HUES6 (cell line): ENCODE results near the gene KPNA2.
"Not testable (repeated sequence)": the region's sequence is repeated elsewhere in the genome, so short reads cannot be mapped to it uniquely, and the experiment has no call there.

Experiments
- H3K27ac ChIP-seq: 2 replicates; pipeline ENCODE4 v1.7.0; 2013; ENCODE audit warnings: low read depth, mild to moderate bottlenecking, low read length, inconsistent platforms
- H3K27me3 ChIP-seq: 2 replicates; pipeline ENCODE4 v1.6.1; 2013; ENCODE audit warnings: low read length; ENCODE audit not compliant: control insufficient read depth, insufficient read depth
- H3K36me3 ChIP-seq: 2 replicates; pipeline ENCODE4 v1.6.1; 2013; ENCODE audit warnings: low read length; ENCODE audit not compliant: control insufficient read depth, insufficient read depth
- H3K4me1 ChIP-seq: 2 replicates; pipeline ENCODE4 v1.6.1; 2013; ENCODE audit warnings: low read length; ENCODE audit not compliant: control insufficient read depth, insufficient read depth
- H3K4me3 ChIP-seq: 2 replicates; pipeline ENCODE4 v1.5.1; 2013; ENCODE audit warnings: low read depth, low read length
- H3K9ac ChIP-seq: one replicate; pipeline ENCODE4 v1.6.1; 2013; ENCODE audit warnings: mild to moderate bottlenecking, low read length
- H3K9me3 ChIP-seq: 2 replicates; pipeline ENCODE4 v1.6.1; 2013; ENCODE audit warnings: low read depth, low read length; ENCODE audit not compliant: control insufficient read depth, insufficient read depth

Gene KPNA2

DNA sequence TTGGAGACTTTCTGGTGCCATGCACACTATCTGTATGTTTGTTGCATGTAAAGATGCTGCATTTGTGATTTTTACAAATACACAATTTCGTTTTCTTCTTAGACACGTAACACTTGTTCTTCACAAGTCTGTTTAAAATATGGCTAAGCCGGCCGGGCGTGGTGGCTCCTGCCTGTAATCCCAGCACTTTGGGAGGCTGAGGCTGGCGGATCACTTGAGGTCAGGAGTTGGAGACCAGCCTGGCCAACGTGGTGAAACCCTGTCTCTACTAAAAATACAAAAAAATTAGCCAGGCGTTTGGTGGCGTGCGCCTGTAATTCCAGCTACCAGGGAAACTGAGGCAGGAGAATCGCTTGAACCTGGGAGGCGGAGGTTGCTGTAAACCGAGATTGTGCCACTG lies 14.7 kb upstream of the KPNA2 start:
- peak overlapping the region; percentile 63 for H3K4me3 ChIP-seq
- H3K9ac ChIP-seq, result peak overlapping the region; percentile 83
- not testable (repeated sequence) for H3K27me3 ChIP-seq, H3K4me1 ChIP-seq, H3K9me3 ChIP-seq, H3K36me3 ChIP-seq
- H3K27ac ChIP-seq, result peak overlapping the region; percentile 35; the same call in 1 of the 2 replicates

DNA sequence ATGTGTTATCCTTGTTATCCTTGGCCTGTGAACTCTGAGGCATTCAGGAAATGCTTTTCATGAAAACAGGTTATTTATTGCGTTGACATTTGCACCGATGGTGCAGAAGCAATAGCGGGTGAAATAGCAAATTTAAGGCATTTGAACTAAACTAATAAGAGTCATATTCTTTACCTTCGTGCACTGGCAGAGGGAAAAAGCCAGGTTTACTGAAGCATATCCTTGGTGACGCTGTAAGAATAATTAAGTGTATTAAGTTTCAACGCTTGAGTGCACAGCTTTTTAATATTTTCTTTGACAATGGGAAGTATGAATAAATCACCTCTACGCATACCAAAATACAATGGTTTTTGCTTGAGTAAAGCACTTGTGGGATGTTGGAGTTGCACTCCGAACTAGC lies 13.6 kb upstream of the KPNA2 start:
- no peaks in the 10 kb centered on the region for H3K9me3 ChIP-seq
- no peak overlapping the region for H3K9ac ChIP-seq
- H3K4me3 ChIP-seq, result no peak overlapping the region
- H3K27me3 ChIP-seq, result no peaks in the 10 kb centered on the region
- no peaks in the 10 kb centered on the region for H3K36me3 ChIP-seq
- H3K27ac ChIP-seq, result no peak overlapping the region
- H3K4me1 ChIP-seq, result peaks cover 9% of the 10 kb centered on the region

DNA sequence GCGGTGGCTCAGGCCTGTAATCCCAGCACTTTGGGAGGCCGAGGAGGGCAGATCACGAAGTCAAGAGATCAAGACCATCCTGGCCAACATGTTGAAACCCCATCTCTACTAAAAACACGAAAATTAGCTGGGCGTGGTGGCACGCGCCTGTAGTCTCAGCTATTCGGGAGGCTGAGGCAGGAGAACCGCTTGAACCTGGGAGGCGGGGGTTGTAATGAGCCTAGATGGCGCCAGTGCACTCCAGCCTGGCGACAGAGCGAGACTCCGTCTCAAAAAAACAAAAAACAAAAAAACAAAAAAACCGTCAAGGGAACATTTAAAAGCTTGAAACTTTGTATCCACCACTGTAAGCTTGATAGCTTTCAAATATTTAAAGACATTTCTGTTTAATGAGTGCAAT lies 13.0 kb upstream of the KPNA2 start:
- H3K36me3 ChIP-seq, H3K9me3 ChIP-seq, H3K4me3 ChIP-seq, H3K27ac ChIP-seq, H3K27me3 ChIP-seq, H3K9ac ChIP-seq, H3K4me1 ChIP-seq: not testable (repeated sequence)

DNA sequence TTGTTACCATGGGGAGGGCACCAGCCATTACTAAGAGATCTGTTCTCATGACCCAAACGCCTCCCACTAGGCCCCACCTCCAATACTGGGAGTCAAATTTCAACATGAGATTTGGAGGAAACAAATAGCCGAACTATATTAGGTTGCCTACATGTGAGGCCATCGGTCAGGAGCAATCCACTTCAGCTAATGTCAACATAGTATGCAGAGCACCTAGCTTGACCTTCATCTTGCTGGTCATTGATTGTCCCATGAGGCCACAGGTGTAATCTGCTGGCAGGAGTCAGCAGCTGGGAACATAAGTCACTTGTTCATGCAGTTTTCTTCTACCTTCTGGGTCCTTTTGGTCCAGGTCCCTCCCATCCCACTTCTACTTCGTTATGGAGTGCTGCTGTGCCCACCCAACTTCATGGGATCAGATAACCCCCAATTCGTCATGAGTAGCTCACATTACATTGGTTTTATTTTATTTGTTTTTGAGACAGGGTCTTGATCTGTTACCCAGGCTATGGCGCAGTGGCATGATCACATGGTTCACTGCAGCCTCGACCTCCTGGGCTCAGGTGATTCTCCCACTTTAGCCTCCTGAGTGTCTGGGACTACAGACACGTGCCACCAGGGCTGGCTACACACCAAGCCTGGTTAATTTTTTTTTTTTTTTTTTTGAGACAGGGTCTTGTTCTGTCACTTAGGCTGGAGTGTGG lies 5.9 kb upstream of the KPNA2 start:
- Histone ChIP-seq H3K9me3 (no peaks in the 10 kb centered on the region), H3K9ac (no peak overlapping the region), H3K4me3 (no peak overlapping the region), H3K27me3 (no peaks in the 10 kb centered on the region), H3K4me1 (peaks cover 14% of the 10 kb centered on the region), H3K27ac (no peak overlapping the region), H3K36me3 (no peaks in the 10 kb centered on the region)

DNA sequence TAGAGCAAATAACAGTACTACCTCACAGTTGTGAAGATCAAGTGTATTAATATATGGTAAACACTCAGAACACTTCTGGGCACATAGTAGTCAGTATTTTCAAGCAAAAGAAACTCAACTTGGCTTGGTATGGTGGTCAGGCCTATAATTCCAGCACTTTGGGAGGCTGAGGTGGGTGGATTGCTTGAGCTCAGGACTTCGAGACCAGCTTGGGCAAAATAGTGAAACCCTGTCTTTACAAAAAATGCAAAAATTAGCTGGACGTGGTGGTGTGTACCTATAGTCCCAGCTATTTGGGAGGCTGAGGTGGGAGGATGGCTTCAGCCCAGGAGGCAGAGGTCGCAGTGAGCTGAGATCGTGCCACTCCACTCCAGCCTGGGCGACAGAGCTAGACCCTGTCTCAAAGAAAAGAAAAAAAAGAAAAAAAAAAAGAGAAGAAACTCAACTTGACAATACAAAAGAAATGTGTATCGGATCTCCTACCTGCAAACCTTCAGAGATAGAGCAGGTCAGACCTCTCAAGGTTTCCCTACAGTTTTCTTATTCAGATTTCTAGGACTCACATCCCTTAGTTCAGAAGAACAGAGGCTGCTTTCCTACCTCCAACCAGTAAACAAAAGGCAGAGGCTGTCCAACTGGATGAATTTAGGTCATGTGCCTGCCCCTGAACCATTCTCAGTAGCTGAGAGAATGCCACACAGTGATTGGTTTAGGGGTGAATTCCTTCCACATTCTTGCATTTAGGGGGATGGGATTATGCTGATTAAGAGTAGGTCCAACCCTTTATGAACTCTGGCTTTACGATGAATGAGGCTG lies 1.7 kb upstream of the KPNA2 start:
- peaks cover 13% of the 10 kb centered on the region for H3K4me1 ChIP-seq
- H3K4me3 ChIP-seq, result peak overlapping the region; percentile 29; the same call in 1 of the 2 replicates
- H3K36me3 ChIP-seq, result peaks cover 32% of the 10 kb centered on the region
- H3K27me3 ChIP-seq, result no peaks in the 10 kb centered on the region
- H3K27ac ChIP-seq, result peak overlapping the region; percentile 75
- H3K9ac ChIP-seq, result peak overlapping the region; percentile 40
- H3K9me3 ChIP-seq, result no peaks in the 10 kb centered on the region

DNA sequence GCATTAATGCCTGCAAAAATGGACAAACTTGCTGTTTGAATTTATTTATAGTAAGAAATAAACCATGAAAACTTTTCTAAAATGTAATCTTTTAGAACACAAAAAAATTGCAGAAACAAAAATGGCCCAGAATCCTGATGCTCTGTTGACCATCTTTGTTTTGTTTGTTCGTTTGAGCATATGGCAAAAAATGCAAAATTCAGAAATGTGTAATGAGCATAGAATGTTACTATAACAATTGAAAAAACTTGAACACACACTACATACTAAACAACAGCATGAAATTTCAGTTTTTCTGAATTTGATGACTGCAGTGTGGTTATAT lies 1.1 kb upstream of the KPNA2 start:
- Histone ChIP-seq H3K9ac (peak overlapping the region; percentile 28), H3K27ac (peak overlapping the region; percentile 75), H3K9me3 (no peaks in the 10 kb centered on the region), H3K36me3 (peaks cover 38% of the 10 kb centered on the region), H3K4me3 (peak overlapping the region; percentile 29), H3K27me3 (no peaks in the 10 kb centered on the region), H3K4me1 (peaks cover 13% of the 10 kb centered on the region)

DNA sequence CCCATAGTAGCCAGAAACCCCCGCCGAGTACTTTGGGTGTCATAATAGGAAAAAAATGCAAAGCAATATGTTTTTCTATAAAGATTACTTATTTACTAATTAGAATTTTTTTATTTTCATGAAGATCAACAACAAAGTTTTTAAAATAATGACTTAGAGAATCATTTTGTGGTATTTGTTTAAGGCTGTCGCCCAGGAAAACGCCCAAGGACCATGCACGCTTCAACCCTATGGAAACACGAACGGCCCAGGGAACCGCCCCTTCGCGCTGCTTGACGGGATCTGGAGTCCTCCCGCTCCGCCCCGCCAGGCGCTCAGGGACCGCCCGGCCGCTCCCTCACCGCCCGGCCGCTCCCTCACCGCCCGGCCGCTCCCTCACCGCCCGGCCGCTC lies 408 bp upstream of the KPNA2 start:
- H3K9me3 ChIP-seq, result no peaks in the 10 kb centered on the region
- no peaks in the 10 kb centered on the region for H3K27me3 ChIP-seq
- H3K4me3 ChIP-seq, result peak overlapping the region; percentile 29
- peak overlapping the region; percentile 75 for H3K27ac ChIP-seq
- peaks cover 45% of the 10 kb centered on the region for H3K36me3 ChIP-seq
- H3K4me1 ChIP-seq, result peaks cover 13% of the 10 kb centered on the region
- H3K9ac ChIP-seq, result no peak overlapping the region

DNA sequence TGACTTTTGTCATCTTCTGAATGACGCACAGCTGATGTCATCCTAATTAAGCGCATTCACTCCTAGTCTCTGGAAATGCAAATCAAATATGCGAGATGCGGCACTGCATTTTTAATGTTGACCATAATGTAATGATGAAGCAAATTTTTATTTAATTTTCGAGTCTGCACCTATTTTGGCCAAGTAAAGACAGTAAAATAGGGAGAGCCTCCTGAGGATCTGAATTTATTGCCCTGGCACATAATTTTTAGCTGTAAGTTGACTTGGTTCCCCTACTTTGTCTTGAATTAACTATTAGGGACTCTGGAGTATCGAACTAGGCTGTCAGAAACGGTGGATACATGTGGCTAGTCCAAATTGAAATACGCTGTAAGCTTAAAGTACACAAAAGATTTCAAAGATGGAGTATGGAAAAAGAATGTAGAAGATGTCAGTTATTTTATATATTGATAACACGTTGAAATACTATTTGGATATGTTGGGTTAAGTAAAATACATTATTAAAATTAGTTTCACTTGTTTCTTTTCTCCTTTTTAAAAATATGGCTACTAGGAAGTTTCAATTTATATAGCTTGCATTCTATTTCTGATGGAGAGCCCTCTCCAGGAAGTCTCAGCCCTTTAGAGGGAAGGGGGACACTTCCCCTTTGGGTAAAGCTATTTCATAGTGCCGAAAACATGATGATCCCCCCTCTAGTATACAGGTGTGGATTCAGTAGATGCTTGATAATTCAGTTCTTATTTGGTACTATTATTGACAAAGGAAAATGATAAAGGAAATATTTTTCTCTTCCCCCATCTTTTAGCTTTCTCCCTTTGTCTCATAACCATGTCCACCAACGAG lies 991 bp downstream of the KPNA2 start:
- Histone ChIP-seq H3K27ac (peak overlapping the region; percentile 100; the same call in 1 of the 2 replicates), H3K36me3 (peaks cover 59% of the 10 kb centered on the region), H3K27me3 (no peaks in the 10 kb centered on the region), H3K4me1 (peaks cover 13% of the 10 kb centered on the region), H3K9ac (peak overlapping the region; percentile 100), H3K4me3 (peak overlapping the region; percentile 99), H3K9me3 (no peaks in the 10 kb centered on the region)

DNA sequence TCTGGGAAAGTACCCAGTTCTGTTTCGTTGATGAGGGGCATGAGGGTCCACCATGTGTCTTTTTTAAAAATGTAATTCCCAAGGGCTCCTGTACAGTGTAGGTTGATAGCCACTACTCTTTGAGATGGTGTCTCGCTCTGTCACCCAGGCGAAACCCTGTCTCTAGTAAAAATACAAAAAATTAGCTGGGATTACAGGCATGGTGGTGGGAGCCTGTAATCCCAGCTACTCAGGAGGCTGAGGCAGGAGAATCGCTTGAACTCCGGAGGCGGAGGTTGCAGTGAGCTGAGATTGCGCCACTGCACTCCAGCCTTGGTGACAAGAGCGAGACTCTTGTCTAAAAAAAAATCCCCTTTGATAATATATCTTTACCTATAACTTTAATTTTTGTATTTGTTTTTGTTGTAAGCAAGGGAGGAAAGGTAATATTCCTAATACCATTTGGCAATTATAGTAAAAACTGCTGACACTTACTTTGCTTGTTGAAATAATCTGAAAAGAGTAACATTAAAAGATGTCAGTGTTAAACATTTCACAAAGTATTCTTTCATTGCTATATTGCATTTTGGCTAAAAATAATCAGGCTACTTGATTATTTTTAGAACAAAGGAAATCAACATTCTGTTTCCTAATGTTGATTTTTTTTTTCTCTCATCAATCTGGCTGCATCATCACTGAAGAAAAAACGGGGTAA lies 11.8 kb downstream of the KPNA2 start:
- Histone ChIP-seq H3K4me1 (no peaks in the 10 kb centered on the region), H3K27ac (no peak overlapping the region), H3K36me3 (peaks cover 54% of the 10 kb centered on the region), H3K9ac (no peak overlapping the region), H3K4me3 (no peak overlapping the region), H3K27me3 (no peaks in the 10 kb centered on the region), H3K9me3 (no peaks in the 10 kb centered on the region)

DNA sequence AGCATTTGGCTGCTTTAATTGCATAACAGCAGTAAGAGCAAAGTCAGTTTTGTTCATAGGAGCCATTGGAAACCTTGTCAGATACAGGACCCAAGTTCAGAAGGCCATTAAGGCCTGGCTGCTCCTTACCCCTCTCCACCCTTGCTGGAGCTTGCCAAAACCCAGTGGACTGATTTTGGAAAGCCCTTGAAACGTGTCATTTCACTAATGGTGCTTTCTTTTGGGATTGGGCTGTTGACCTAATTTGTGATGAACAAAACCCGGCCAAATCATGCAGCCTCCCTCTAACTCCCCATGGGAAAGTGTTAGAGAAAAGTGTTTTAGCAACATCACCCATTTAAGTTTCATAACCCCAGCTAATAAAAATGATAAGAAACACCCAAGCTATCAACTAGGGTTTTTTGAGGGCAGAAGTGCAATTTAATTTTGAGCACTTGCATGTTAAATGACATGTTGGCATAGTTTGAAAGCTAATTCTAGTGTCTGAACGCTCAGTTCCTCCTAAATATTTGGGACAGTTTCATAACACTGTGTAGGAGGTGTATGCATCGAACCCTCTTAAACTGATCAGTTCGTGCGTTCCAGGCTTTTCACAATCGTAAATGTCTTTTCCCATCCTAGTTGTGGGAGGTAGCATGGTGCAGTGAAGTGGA lies 12.5 kb downstream of the KPNA2 start:
- H3K27me3 ChIP-seq, H3K9me3 ChIP-seq, H3K4me1 ChIP-seq, H3K27ac ChIP-seq, H3K9ac ChIP-seq, H3K4me3 ChIP-seq: not testable (repeated sequence)
- peaks cover 48% of the 10 kb centered on the region for H3K36me3 ChIP-seq
